Putamen (tissue), 1 donor: ENCODE results near the gene SIRPG.
"Not testable (repeated sequence)": the region's sequence is repeated elsewhere in the genome, so short reads cannot be mapped to it uniquely, and the experiment has no call there.

Experiments used
- DNase-seq: peaks from one replicate; pipeline ENCODE4 v3.0.0-alpha.2; 2016; ENCODE audit warnings: low spot score

Gene SIRPG

DNA sequence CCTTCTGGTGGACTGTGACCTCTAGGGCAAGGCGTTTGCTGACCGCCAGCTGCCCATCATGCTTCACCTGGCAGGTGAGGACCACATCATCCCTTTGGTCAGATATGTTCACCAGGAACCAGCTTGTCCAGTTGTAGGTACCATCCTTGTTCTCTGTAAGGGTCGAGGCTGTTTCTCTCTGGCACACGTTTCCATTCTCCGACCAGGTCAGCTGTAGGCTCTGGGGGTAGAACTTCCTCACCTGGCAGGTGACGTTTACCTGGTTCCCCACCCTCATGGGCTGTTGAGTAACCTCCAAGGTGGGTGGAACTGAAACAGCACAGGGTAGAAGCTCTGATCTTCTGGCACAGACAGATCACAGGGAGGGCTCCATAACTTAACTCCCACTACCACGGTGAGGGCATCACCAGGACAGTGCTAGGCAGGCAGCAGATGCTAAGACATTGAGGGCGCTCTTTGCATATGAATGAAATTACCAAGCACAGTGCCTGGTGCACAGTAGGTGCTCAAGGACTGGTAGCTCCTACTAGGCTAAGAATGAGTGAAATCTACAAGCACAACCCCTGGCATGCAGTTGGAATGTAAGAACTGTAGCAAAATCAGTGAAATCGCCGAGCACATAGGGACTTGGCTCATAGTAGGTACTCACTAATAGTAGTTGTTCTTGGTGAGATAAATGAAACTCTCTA, 22.1 kb downstream of the SIRPG start:
- DNase-seq: no peak

DNA sequence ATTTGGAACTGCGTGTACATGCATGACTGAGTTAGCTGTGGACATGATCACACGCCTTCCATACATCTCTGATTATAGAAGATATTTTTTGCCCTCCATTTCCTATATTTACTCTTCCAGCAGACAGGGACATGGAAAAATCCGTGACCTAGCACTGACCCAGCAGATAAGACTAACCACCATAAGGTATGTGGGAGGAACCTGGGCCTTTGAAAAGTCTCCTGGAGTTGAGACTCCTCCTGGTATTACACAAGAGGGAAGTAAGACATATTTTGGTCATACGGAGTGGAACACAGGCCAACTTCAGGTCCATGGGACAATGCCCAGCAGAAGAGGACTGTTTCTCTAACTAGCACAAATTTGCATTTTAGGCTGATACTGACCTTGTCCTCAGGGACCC, 24.0 kb downstream of the SIRPG start:
- no peak for DNase-seq

DNA sequence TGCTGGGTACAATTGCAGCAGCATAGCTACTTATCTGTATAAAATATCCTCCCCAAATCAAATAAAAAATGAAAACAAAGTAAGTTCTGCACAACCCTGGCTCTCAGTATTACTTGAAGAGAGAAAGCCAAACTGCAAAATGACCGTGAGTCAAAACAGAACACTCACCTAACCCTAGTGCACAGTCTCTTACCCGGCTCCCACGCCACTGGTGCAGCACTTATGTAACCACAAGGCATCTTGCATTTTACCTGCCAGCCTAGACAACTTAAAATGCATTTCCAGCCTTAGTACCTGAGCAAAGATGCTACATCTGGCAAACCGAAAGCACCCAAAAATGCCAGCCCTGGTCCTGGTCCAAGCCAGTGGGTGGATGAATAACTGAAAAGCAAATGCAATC, 25.4 kb downstream of the SIRPG start:
- DNase-seq: no peak

DNA sequence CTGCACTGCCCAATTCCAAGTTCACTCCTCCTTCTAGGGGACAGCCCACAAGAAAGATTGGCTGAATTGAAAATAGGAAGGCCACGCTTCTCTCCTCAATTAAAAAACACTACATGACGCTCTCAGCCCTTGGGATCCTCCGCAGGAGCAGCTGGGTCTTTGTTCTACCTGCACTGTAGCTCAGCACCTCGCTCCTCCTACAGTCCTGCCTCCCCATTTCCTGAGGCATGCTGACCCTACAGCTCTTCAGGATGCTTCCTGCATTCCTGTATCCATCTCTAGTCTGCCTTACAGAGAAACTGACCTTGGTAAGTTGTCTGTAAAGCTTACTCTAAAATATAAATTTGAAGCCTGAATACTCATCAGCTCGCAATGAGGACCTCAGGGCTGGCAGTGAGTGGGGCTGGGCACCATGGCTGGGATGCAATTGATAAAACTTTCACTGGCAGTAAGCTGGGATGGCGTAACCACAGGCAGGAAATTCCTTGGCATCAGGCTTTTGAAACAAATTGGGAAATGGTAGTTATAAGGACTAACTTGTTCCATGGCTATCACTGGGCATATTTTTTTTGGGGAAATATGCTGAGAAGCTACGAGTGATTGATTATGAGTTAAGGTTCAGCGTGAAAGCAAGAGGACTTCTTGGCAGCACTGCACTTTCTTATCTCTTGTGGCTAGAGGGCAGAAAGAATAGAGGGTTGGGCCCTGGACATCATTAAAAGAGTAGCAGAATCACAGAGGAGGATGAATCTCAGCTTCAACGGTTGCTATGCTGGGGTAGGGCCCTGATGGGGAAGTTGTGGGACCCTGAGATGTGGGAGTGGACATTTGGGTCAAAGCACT, 26.0 kb downstream of the SIRPG start:
- DNase-seq: no peak

DNA sequence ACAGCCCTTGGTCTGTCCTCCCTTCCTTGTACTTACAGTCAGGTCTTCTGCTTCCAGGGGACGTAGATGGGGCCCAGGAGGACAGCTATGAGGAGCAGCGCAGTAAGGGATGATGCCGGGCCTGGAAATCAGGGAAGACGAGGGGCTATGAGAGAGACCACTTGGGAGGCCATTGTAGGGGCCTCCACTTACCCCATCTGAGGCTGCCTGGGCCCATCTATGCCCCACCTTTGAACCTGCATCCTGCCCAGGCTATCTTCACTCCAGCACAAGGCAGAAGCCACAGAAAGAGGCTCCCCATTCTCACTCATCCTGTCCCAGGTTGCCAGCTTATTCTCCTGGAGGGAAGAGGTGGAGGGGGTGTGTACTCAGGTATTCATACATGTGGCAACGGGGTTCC, 27.4 kb downstream of the SIRPG start:
- DNase-seq: no peak

DNA sequence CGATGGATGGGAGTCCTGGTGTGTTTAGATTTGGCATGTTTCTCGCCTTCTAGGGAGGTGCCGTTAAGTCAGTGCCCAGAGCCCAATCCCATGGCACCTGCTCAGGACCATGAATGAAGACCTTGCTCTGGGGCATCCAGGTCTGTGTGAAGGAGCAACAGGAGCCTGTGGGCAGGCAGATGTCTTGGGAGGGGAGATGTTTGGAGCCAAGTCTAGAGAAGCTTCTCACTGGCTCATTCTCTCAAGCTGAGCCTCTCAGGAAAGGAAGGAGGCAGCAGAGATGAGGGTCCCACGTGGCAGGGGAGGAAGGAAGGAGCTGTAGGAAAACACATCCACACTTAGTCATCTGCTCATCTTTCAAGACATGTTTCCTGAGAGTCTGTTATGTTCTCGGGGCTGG, 28.3 kb downstream of the SIRPG start:
- no peak for DNase-seq

DNA sequence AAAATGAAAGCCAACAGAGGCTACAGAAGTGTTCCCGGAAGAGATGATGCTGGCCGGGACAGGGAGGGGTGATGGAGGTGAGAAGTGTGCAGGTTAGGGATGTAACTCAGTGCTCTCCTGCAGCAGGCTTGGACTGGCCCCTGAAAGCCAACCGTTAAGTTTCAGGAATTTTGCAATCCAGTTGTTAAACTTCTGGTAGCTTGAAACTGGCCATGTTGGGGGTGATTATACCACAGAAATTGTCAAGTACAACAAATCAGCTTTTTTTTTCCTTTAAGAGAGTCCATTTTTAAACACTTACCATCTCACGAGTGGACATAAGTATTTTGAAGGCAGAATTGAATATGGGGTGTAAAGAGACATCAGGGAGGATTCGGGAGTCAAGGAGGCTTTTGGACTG, 29.0 kb downstream of the SIRPG start:
- DNase-seq: no peak

DNA sequence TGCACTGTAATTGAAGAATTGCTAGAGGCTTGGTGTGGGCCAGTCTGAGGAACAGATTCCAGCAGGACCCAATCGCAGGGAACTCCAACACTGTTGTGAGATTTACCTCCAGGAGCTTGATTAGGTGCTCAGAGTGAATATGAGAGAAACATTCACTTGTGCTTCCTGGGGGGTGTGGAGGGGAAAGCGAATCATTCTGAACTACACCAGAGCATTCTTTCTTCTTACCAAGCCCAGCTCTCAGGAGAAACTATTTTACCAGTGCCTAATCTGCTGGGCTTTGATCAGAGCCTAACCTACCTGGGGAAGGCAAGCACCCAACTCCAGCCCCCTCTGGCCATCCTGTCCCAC, 30.4 kb downstream of the SIRPG start:
- no peak for DNase-seq

DNA sequence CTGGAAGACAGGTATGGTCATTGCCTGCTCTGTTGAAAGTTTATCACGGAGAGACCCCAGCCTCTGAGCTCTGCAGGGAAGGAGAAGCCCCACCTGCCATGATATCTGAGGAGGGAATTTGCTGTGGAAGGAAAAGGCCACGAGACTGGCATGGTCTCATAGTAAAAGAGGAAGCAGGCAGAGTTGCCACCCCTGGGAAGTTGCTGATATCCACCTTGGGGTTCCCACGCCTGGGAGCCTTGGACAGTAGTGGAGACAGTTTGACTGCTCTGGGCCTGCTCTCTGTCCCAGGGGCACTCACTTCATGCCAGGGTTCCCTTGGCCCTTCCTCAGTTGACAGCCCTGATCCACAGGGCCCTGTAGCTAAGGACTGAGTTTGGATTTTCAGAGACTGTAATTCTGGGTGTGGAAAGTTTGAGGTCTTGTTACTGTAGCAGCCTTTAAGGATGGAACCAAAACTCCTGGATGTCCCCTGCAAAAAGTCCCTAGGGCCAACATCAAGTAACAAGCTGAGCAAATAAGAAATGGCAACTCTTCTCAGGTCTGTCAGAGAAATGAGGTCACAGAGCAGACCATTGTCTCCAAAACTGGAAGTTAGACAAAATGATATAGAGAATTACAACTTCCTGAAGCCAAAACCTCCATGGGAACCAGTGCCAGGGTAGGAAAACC, 30.9 kb downstream of the SIRPG start:
- no peak for DNase-seq

DNA sequence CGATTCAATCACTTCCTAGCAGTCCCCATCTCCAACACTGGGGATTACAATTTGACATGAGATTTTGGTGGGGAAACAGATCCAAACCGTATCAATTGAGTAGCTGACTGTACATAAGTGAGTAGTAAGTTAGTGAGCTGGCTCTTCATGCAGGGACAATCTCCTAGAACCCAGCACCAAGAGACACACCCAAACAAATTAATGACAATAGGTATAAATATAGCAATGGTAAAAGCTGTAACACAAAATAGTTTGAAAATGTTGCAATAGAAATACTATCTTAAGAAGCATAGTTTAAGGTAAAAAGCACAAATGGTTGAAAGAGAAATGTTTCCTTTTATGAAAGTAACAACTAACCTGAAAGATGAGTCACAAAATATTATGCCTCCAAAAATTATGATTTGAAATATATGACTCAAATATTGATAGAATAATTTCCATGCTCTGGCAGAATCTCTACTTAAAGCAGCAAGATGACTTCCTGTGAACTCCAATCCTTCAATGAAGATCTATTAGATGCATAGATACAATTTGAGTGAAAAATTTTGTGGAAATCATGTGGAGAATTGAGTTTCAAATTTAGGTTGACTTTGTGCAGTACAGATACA, 32.4 kb downstream of the SIRPG start:
- no peak for DNase-seq

DNA sequence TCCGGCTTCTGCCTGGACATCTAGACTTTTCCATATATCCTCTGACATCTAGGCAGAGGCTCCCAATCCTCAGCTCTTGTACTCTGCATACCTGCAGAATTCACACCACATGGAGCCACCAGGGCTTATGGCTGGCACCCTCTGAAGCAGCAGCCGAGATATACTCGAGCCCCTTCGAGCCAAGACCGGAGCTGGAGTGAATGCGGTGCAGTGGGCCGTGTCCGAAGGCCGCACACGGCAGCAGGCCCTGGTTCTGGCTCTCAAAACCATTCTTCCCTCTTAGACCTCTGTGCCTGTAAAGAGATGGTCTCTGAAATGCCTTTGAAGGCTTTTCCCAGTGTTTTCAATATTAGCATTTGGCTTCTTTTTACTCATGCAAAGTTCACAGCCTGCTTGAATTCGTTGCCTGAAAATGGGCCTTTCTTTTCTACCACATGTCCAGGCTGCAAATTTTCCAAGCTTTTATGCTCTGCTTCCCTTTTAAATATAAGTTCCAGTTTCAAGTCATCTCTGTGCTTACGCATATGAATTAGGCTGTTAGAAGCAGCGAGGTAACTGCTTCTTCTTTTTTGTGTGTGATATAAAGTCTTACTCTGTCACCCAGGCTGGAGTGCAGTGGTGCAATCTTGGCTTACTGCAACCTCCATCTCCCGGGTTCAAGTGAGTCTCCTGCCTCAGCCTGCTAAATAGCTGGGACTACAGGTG, 33.9 kb downstream of the SIRPG start:
- DNase-seq: no peak

DNA sequence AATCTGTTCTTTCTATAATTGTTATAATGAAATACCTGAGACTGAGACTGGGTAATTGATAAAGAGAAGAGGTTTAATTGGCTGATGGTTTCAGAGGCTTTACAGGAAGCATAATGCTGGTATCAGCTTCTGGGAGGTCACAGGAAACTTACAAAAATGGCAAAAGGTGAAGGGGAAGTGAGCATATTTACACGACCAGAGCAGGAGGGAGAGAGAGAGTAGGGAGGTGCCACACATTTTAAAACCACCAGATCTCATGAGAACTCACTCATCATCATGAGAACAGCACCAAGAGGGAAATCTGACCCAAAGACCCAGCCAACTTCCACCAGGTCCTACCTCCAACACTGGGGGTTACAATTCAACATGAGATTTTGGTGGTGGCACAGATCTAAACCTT, 35.1 kb downstream of the SIRPG start:
- no peak for DNase-seq

DNA sequence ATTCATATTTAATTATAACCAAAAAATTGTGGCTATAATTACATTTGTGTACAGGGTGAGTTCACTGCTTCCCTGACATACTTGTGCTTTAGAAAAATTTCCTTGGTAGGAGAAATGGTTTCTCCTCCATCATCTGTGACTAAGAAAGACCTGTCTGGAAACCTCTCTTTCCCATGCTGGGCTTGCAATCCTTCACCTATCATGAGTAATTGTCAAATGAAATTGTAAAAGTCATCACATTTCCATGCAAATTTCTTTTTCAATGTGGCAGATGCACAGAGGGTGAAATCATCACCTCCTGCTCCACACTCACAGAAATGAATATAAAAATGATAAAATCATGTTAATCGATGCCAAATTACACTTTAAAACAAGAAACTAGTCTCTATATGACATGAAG, 36.3 kb downstream of the SIRPG start:
- no peak for DNase-seq

DNA sequence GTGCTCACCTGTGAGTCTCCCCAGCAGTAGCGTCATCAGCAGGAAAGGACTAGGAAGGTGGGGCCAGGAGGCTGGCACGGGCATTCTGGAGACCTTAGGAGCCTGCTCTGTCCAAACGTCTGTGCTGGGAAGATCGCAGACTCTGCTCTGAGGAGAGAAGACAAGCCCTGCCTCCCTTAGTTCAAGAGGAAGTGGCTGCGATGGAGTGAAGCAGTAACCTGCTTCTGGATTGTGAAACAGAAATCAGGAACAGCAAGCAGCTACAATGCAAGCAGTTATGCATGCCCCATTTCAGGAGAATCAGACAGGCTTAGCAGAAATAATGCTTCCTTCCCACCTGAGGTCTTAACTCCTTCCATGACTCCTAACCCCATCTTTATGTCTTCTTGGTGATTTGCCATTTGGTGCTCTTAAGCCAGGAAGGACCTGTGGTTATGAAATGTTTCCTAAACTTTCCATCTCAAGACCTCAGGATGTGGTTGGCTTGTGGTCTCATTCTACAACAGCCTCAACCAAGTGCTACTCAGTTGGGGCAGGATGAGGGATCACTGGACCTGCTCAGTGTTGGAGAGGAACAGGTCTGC, 37.6 kb downstream of the SIRPG start, which contains the start of gene SIRPB1:
Gene SIRPB1, minus strand, starts transcription at position 149 of the 584 bp plus-strand sequence. Its CDS starts 65 bp downstream, at position 84.
- no peak for DNase-seq

DNA sequence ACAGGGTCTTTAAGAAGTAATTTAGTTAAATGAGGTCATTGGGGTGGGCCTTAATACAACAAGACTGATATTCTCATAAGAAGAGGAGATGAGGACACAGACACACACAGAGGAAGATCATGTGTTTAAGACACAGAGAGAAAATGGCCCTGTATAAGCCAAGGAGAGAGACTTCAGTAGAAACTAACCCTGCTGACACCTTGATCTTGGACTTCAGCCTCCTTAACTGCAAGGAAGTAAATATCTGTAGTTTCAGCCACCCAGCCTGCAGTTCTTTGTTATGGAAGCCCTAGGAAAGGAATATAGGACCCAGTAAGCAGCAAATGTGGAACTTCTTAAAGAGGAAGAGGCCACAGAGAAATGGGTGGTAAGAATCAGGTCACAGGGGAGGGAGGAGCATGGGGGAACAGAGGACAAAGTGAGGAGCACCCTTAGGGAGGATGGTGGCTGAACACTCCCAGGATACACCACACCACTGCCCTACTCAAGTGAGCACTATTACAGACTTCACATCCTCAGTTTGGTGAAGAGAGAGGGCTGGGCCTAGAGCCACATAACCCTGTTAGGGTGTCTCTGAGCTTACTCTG, 38.5 kb downstream of the SIRPG start:
- DNase-seq: no peak

DNA sequence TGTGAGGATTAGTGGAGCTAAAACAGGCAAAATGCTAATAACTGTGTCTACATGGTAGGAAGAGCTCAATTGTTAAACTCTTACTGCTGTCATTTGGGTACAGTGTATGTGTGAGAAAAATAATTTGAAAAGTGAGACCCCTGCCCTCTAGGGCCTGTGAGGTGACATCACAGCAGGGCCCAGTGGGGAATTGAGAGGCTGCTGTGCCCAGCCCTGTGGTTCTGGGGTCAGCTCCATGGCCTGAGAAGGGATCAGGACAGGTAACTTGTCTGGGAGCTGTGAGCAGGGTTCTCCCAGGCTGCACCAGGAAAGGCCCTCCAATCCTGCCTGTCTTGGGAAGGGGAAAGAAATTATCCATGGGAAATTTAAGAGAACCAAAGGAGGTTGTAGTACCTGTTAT, 39.1 kb downstream of the SIRPG start:
- DNase-seq: no peak

DNA sequence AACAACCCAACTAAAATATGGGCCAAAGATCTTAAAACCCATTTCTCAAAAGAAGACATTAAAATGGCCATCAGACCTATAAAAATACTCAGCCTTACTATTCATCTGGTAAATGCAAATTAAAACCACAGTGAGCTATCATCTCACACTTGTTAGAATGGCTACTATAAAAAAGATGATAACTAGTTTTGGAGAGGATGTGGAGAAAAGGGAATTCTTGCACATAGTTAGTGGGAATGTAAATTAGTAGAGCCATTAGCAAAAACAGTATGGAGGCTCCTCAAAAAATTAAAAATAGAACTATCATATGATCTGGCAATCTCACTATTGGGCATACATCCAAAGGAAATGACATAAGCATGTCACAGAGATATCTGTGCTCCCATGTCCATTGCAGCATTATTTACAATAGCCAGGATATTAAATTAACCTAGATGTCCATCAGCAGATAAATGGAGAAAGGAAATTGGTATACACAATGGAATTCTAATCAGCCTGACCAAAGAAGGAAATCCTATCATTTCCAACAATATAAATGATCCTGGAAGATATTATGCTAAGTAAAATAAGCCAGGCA, 40.6 kb downstream of the SIRPG start:
- DNase-seq: no peak

DNA sequence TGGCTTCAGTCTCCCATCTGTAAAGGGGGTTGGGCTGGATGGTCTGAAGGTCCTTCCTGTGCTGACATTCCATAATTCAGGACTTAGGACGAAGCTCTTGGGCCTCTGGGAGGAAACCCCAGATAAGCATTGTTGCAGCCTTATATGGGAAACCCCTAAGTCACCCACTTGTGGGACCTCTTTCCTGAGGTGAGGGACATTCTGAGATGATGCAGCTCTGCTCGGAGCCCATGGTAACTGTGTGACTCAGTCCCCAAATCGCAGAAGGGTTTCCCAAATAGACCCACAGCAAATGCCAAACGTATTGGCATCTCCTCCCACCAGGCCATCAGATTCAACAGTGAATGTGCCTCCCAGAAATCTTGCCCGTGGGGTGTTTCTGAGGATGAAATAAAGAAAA, 47.2 kb downstream of the SIRPG start:
- not testable (repeated sequence) for DNase-seq

DNA sequence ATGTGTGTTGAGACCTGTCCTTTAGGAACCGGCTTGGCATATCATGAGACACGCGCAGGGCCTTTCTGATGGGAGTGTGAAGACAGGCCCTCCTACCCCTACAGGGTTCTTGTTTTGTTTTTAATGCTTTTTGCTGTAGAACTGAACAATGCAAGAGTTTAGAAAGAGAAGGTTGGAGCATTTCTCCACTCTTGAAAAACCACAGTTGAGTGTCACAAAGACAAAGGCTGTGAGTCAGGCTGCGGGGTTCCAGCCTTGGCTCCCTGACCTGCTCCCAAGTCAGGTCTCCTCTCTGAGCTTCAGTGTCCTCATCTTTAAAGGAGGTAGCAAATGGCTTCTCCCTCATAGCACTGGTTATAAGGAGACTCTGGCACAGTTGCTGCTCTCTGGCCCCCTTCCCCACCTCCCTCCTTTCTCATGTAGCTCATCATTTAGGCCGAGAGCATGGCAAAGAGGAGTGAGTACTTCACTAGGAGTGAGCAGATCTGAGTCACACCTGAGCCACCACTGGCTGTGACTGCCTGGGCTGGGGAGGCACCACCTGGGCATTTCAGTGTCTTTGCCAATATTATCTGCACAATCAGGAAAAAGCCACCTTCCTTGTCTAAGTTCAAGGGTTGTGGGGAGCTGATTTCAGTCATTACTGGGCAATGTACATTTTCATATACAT, 48.8 kb downstream of the SIRPG start:
- DNase-seq: not testable (repeated sequence)

DNA sequence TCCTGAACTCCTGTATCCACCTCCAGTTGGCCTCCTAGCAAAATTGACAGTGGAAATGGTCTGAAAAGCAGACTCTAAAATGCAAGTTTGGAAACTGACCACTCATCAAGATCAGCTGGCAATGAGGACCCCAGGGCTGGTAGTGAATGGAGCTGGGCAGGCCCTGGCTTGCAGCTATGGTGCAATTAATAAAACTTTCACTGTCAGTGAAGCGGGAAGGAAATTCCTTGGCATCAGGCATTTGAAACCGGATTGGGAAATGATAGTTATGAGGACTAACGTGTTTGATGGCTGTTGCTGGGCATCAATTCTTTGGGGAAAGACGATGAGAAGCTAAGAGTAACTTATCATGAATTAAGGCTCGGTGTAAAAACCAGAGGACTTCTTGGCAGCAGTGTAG, 56.8 kb downstream of the SIRPG start:
- no peak for DNase-seq
